Measurements from ENCODE around the gene ANKS3.

ANKS3 gene

DNA sequence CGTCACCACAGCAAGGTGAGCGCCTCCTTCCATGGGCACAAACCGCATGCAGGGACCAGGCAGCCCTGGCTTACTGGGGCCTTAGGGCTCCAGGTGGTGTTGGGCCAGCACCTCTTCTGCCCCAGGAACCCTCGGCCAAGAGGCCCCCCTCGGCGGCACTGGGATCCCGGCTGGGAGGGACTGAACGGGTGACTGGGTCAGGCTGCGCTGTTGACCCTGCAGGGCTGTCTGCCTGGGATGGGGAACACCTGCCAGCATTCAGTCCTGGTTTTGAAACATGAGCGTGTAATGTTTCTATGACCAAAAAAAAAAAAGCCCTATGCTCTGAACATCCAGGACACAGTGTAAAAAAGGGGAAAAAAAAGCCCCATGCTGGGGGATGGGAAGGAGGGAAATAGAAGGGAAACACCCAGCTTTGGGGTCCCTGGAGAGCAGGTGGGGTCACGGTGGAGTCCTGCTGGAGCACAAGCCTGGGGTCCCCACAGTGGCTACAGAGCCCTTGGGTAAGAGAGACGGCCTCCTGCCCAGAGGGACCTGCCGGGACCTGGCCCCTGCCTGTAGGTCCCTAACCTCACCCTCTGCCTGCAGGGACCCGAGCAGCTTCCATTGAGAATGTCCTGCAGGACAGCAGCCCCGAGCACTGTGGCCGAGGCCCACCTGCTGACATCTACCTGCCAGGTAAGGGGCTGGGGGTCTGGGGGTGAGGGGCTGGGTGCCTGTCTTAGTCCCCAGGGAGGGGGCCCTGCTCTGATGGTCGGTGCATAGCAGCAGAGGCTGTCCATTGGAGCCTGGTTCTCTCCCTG lies 50.6 kb downstream of the ANKS3 start:
- no peaks in the 10 kb centered on the region for H3K27me3 Mint-ChIP-seq (ENCODE audit: low read depth, poor library complexity)
- H3K4me1 Mint-ChIP-seq, result peaks cover 32% of the 10 kb centered on the region
- H3K27ac Mint-ChIP-seq, result peak overlapping the region; percentile 80
- TF ChIP-seq, protein P1, sequence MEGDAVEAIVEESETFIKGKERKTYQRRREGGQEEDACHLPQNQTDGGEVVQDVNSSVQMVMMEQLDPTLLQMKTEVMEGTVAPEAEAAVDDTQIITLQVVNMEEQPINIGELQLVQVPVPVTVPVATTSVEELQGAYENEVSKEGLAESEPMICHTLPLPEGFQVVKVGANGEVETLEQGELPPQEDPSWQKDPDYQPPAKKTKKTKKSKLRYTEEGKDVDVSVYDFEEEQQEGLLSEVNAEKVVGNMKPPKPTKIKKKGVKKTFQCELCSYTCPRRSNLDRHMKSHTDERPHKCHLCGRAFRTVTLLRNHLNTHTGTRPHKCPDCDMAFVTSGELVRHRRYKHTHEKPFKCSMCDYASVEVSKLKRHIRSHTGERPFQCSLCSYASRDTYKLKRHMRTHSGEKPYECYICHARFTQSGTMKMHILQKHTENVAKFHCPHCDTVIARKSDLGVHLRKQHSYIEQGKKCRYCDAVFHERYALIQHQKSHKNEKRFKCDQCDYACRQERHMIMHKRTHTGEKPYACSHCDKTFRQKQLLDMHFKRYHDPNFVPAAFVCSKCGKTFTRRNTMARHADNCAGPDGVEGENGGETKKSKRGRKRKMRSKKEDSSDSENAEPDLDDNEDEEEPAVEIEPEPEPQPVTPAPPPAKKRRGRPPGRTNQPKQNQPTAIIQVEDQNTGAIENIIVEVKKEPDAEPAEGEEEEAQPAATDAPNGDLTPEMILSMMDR (IDR thresholded peaks at IDR 0.05), result peak; percentile 4
- peaks cover 9% of the 10 kb centered on the region for H3K36me3 Mint-ChIP-seq (ENCODE audit: low read depth)
- no peaks in the 10 kb centered on the region for H3K9me3 Mint-ChIP-seq
- DNase-seq, result no peak
- no peak overlapping the region for H3K4me3 Mint-ChIP-seq

DNA sequence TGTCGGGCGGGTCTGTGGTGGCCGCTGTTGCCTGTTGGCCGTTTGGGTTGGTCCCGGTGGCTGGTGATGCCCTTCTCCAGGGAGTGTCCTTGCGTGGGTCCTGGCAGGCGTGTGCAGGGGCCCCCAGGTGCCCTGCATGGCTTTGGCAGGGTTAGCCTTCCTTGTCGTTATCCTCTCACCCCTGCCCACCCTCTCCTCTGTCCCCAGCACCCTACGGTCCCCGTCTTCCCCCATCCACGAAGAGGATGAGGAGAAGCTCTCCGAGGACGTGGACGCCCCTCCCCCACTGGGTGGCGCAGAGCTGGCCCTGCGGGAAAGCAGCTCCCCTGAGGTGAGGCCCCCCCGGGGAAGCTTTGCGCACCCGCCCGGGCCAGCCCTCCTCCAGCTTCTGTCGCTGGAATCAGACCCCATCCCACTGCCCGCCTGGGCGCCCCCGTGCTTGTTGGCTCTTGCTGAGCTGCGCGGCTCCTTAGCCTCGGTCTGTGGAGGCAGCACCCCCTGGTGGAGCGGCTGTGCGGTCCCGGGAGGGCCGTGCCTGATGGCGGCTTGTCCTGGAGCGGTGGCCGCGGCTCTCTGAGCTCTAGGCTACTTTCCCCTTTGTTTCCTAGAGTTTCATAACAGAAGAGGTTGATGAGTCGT lies 51.3 kb downstream of the ANKS3 start:
- DNase-seq, result peak; percentile 77
- H3K27me3 Mint-ChIP-seq (ENCODE audit: low read depth, poor library complexity), result no peaks in the 10 kb centered on the region
- H3K4me1 Mint-ChIP-seq, result peaks cover 38% of the 10 kb centered on the region
- no peaks in the 10 kb centered on the region for H3K9me3 Mint-ChIP-seq
- no peak overlapping the region for H3K4me3 Mint-ChIP-seq
- H3K27ac Mint-ChIP-seq, result peak overlapping the region; percentile 80
- peaks cover 14% of the 10 kb centered on the region for H3K36me3 Mint-ChIP-seq (ENCODE audit: low read depth)
- TF ChIP-seq, protein P1 (IDR thresholded peaks at IDR 0.05), result peak; percentile 60

GRCh38 chr16:4682084-4682591 lies 51.9 kb downstream of the ANKS3 start:
- H3K9me3 Mint-ChIP-seq, result no peaks in the 10 kb centered on the region
- no peaks in the 10 kb centered on the region for H3K27me3 Mint-ChIP-seq (ENCODE audit: low read depth, poor library complexity)
- no peak overlapping the region for H3K27ac Mint-ChIP-seq
- TF ChIP-seq, protein P1 (IDR thresholded peaks at IDR 0.05), result no peak
- H3K4me1 Mint-ChIP-seq, result peaks cover 39% of the 10 kb centered on the region
- no peak overlapping the region for H3K4me3 Mint-ChIP-seq
- peak; percentile 64 for DNase-seq
- H3K36me3 Mint-ChIP-seq (ENCODE audit: low read depth), result peaks cover 10% of the 10 kb centered on the region

DNA sequence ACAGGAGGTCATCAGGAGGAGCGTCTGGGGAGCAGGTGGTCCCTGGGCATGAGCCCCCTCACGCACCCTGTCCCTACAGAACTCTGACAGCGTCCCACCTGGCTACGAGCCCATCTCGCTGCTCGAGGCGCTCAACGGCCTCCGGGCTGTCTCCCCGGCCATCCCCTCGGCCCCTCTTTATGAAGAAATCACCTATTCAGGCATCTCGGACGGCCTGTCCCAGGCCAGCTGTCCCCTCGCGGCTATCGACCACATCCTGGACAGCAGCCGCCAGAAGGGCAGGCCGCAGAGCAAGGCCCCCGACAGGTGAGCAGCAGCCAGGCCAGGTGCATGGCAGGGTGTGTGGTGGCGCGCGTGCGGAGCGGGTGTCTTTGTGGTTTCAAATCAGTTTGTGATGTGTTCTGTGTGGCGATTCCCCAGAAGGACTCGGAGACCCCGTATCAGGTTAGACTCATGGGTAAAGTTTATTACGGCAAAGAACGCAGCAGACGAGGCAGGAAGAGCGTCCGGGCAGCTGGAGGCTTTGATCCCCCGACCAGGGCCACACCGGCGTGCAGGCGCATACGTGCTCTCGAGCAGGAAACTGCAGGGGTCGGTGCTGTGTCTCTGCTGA lies 52.5 kb downstream of the ANKS3 start:
- H3K4me1 Mint-ChIP-seq, result peaks cover 45% of the 10 kb centered on the region

DNA sequence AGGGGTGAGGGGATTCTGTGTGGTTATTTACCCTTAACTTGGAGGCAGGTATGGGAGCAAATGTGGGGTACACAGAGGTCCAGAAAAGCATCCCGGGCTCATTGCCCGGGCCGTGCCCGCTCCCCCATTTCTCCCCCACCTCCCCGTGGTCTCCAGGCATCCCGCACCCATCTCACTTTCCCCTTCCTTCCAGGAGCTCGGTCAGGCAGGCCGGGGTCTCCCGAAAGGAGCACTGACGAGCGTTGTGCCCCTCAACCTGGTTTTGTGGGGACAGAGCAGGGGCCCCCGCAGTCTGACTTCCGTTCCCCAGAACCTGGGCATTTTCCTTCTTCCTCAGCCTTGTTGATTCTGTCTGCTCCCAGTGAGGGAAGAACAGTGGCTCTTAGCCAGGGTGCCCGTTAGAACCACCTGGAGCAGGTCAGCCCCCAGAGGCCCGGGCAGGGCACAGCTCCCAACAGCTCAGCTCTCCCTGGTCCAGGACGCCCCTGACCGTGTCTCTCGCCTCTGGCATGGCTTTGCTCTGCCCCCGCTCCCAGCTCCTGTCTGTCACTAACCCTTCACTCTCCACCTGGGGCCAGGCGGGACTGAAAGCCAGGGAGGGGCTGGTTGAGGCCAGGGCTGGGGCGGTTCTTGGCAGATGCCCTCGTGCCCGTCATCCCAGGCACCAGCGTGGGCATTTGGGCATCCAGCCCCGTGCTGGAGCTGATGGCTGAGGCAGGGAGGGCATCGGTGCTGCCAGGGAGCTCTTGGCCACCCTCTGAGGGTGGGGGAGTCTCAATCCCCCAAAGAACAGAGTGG lies 53.2 kb downstream of the ANKS3 start:
- H3K4me3 Mint-ChIP-seq, result no peak overlapping the region
- TF ChIP-seq, protein P1 (IDR thresholded peaks at IDR 0.05), result no peak

More for the DNA sequence above, 52.5 kb downstream of the ANKS3 start:
- Mint-ChIP-seq H3K36me3 (ENCODE audit: low read depth) (peaks cover 10% of the 10 kb centered on the region), H3K4me3 (no peak overlapping the region), H3K27ac (no peak overlapping the region), H3K9me3 (no peaks in the 10 kb centered on the region), H3K27me3 (ENCODE audit: low read depth, poor library complexity) (no peaks in the 10 kb centered on the region)
- DNase-seq, result no peak
- TF ChIP-seq, protein P1 (IDR thresholded peaks at IDR 0.05), result no peak

More for the DNA sequence above, 53.2 kb downstream of the ANKS3 start:
- DNase-seq, result no peak
- Mint-ChIP-seq H3K4me1 (peaks cover 52% of the 10 kb centered on the region), H3K9me3 (no peaks in the 10 kb centered on the region), H3K36me3 (ENCODE audit: low read depth) (peaks cover 10% of the 10 kb centered on the region), H3K27ac (peak overlapping the region; percentile 22), H3K27me3 (ENCODE audit: low read depth, poor library complexity) (no peaks in the 10 kb centered on the region)
